AG04450 (cell line): Measurements from ENCODE around the gene SPATA7. TPM values are rescaled to one million over a fixed set of nuclear protein-coding genes. Genes with fewer than 3 reads are reported as not detected.

Experiments
- CTCF ChIA-PET: fragments of 300-600, 350-600 bp; formaldehyde crosslinking; extraction: SDS; loops from one replicate; lab custom pipeline; 2022; ENCODE audit warnings: antibody characterized with exemption, inconsistent platforms; lab: Charles Lee
- POLR2A ChIA-PET: fragments of 350-600 bp; formaldehyde crosslinking; extraction: SDS; loops from one replicate; lab custom pipeline; 2021; ENCODE audit warnings: antibody characterized with exemption, inconsistent platforms; lab: Yijun Ruan, JAX
- DNase-seq: peaks from one replicate; pipeline ENCODE4 v3.0.0-alpha.2; 2011; ENCODE audit warnings: low read depth, low spot score
- H3K27ac ChIP-seq: one replicate; pipeline ENCODE4 v1.5.1; 2012; ENCODE audit warnings: low read depth, low read length, control low read depth
- H3K27me3 ChIP-seq: one replicate; pipeline ENCODE4 v1.6.0; 2012; ENCODE audit warnings: low read length; ENCODE audit not compliant: control insufficient read depth, insufficient read depth
- H3K4me3 ChIP-seq: 2 replicates; pipeline ENCODE4 v1.5.1; 2011; ENCODE audit warnings: mild to moderate bottlenecking, low read depth, low read length, control low read depth
- H3K9me3 ChIP-seq: 2 replicates; pipeline ENCODE4 v1.5.1; 2012; ENCODE audit warnings: low read length; ENCODE audit not compliant: control insufficient read depth, insufficient read depth
- CTCF ChIP-seq: IDR thresholded peaks from 2 replicates; pipeline ENCODE4 v1.5.1; 2011; ENCODE audit warnings: low read depth, low read length, control low read depth, inconsistent platforms
- polyA plus RNA-seq: library from polyadenylated mRNA; depleted of rRNA; stranded (reverse); fragments of >200 nt; gene quantifications from 2 replicates; pipeline ENCODE4 v1.2.3, GENCODE V29; 2011

Gene SPATA7
- polyA plus RNA-seq, 1 experiment = 22.7 TPM

GRCh38 chr14:88452231-88452630, 66.8 kb downstream of the SPATA7 start:
- ChIA-PET CTCF (no interaction called here), POLR2A (no interaction called here)
- Histone ChIP-seq H3K27ac (no peak overlapping the region), H3K4me3 (no peak overlapping the region), H3K27me3 (no peaks in the 10 kb centered on the region), H3K9me3 (no peaks in the 10 kb centered on the region)
- no peak for DNase-seq
- TF ChIP-seq CTCF = no peak

- no peaks in the 10 kb centered on the region for H3K9me3 ChIP-seq
- ChIA-PET CTCF (interaction anchor here (0.8 to 1.5 kb wide), 3 partner anchors 8 to 510 kb away, joined by 3 to 4 read pairs (median 3); no protein-coding TSS in a partner anchor), POLR2A (interaction anchor here (0.7 to 1.0 kb wide), 2 partner anchors 14 to 63 kb away, joined by 3 read pairs; no protein-coding TSS in a partner anchor)
- H3K27me3 ChIP-seq = no peaks in the 10 kb centered on the region
- no peak overlapping the region for H3K27ac ChIP-seq
- no peak overlapping the region for H3K4me3 ChIP-seq
- TF ChIP-seq CTCF = no peak
- no peak for DNase-seq
These were observed 69.4 kb downstream of the SPATA7 start for GRCh38 chr14:88454886-88455285.

- POLR2A ChIA-PET = no interaction called here
- peak; percentile 36; the same call in 1 of the 2 replicates for TF ChIP-seq CTCF
- Histone ChIP-seq H3K9me3 (peaks cover 6% of the 10 kb centered on the region), H3K27ac (no peak overlapping the region), H3K4me3 (no peak overlapping the region), H3K27me3 (no peaks in the 10 kb centered on the region)
- CTCF ChIA-PET = interaction anchor here (0.6 to 1.9 kb wide), 3 partner anchors 9 to 55 kb away, joined by 3 to 4 read pairs (median 4); no protein-coding TSS in a partner anchor
- no peak for DNase-seq
These were observed 77.9 kb downstream of the SPATA7 start for GRCh38 chr14:88463318-88463717.

- H3K4me3 ChIP-seq = no peak overlapping the region
- POLR2A ChIA-PET = interaction anchor here (1.0 kb wide), 2 partner anchors 10 to 13 kb away, joined by 3 read pairs; no protein-coding TSS in a partner anchor
- DNase-seq = peak; percentile 59
- H3K9me3 ChIP-seq = no peaks in the 10 kb centered on the region
- CTCF ChIA-PET = interaction anchor here (0.6 to 1.5 kb wide), 6 partner anchors 23 to 279 kb away, joined by 3 to 7 read pairs (median 3); partner anchors contain the start of gene SPATA7
- TF ChIP-seq CTCF = no peak
- no peaks in the 10 kb centered on the region for H3K27me3 ChIP-seq
- peak overlapping the region; percentile 39 for H3K27ac ChIP-seq
These were observed 82.9 kb downstream of the SPATA7 start for GRCh38 chr14:88468406-88468805.

GRCh38 chr14:88470542-88471440, 85.3 kb downstream of the SPATA7 start:
- TF ChIP-seq CTCF = no peak
- POLR2A ChIA-PET = no interaction called here
- CTCF ChIA-PET = no interaction called here
- Histone ChIP-seq H3K4me3 (no peak overlapping the region), H3K27me3 (no peaks in the 10 kb centered on the region), H3K9me3 (no peaks in the 10 kb centered on the region), H3K27ac (no peak overlapping the region)
- no peak for DNase-seq
